Ectodermal cell (in vitro differentiated cells): Measurements from ENCODE around the gene SOCS2.

Experiments
- H3K27ac ChIP-seq: 2 replicates; pipeline ENCODE4 v1.7.0; 2013; ENCODE audit warnings: mild to moderate bottlenecking, low read depth, low read length; ENCODE audit not compliant: insufficient read depth, poor library complexity, severe bottlenecking
- H3K27me3 ChIP-seq: 2 replicates; pipeline ENCODE4 v1.7.0; 2013; ENCODE audit warnings: mild to moderate bottlenecking, low read length; ENCODE audit not compliant: insufficient read depth, control insufficient read depth, poor library complexity, severe bottlenecking
- H3K36me3 ChIP-seq: one replicate; pipeline ENCODE4 v1.7.0; 2013; ENCODE audit warnings: low read length; ENCODE audit not compliant: control insufficient read depth, insufficient read depth
- H3K4me1 ChIP-seq: one replicate; pipeline ENCODE4 v1.7.0; 2013; ENCODE audit warnings: low read length; ENCODE audit not compliant: control insufficient read depth, insufficient read depth
- H3K4me3 ChIP-seq: 2 replicates; pipeline ENCODE4 v1.7.0; 2013; ENCODE audit warnings: low read depth, low read length, control low read depth; ENCODE audit not compliant: insufficient read depth
- H3K9me3 ChIP-seq: 2 replicates; pipeline ENCODE4 v1.7.0; 2013; ENCODE audit warnings: mild to moderate bottlenecking, low read length, moderate library complexity; ENCODE audit not compliant: control insufficient read depth
- WGBS, 2 experiments: methylation state at CpG; one replicate each; pipeline ENCODE4 v1.1.7; 2013; ENCODE audit warnings: missing lambda C conversion rate in 2 of 2; 5-methylcytosine and 5-hydroxymethylcytosine counted together

Gene SOCS2

DNA sequence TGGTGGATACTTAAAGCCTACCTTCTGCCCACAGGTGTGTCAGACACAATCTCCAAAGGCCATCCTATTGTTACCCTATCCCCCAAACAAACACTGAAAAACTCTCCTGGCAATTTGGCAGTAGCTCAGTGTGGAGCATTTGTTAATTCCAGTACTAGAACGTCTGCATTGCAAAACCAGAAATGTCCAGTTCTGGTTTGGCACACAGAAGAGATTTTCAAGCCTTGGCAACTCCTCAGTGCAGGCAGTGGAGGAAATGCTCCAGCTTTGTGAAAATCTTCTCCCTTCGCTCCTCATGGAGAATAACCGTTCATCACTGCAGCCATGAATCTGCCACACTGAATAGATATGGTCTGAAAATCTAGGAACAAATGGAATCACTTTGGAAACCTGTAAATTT, 5.3 kb upstream of the SOCS2 start:
- Histone ChIP-seq H3K9me3 (no peaks in the 10 kb centered on the region), H3K4me1 (peaks cover 3% of the 10 kb centered on the region), H3K27me3 (peaks cover 24% of the 10 kb centered on the region), H3K4me3 (no peak overlapping the region), H3K27ac (no peak overlapping the region), H3K36me3 (no peaks in the 10 kb centered on the region)
- WGBS, 2 experiments = 90 to 93% methylated on average over 3 of the region's 3 CpGs

DNA sequence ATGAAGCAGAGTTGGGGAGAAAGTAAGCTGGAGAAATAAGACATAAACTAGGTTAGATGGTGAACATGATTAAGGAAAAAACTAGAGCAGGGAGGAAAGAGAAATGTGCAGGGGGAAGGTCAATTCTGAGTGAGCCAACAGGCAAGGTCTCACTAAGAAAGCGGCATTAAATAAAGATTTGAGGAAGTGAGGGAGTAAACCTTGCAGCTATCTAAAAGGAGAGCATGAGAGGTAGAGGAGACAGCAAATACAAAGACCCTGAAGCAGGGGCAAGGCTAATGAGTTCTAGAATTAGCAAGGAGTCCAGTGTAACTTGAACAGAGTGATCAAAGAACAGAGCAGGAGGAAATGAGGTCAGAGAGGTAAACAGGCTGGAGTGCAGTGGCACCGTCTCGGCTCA, 4.4 kb upstream of the SOCS2 start:
- Histone ChIP-seq H3K9me3 (no peaks in the 10 kb centered on the region), H3K36me3 (no peaks in the 10 kb centered on the region), H3K27me3 (peaks cover 33% of the 10 kb centered on the region), H3K4me3 (no peak overlapping the region), H3K27ac (no peak overlapping the region), H3K4me1 (peaks cover 12% of the 10 kb centered on the region)
- WGBS, 2 experiments = 90 to 94% methylated on average over 3 of the region's 3 CpGs

DNA sequence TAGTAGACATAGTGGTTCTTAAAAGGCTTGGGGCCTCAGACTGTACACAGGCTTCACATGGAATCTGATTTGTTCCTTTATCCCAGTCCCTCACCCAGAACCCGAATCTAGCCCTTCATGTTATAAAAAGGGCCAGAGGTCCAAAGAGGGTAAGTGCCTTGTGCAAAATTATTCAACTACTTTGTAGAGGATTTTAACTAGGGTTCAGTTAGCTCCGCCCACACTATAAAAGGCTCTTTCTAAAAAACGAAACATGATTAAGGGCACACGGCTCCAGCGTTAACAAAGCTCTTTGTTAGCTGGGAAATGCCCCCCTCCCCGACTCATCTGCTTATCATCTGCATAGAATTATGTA, 3.2 kb upstream of the SOCS2 start:
- Histone ChIP-seq H3K9me3 (no peaks in the 10 kb centered on the region), H3K36me3 (no peaks in the 10 kb centered on the region), H3K4me1 (peaks cover 20% of the 10 kb centered on the region), H3K4me3 (no peak overlapping the region), H3K27ac (no peak overlapping the region), H3K27me3 (peaks cover 45% of the 10 kb centered on the region)
- WGBS, 2 experiments = 20 to 24% methylated on average over 6 of the region's 6 CpGs

DNA sequence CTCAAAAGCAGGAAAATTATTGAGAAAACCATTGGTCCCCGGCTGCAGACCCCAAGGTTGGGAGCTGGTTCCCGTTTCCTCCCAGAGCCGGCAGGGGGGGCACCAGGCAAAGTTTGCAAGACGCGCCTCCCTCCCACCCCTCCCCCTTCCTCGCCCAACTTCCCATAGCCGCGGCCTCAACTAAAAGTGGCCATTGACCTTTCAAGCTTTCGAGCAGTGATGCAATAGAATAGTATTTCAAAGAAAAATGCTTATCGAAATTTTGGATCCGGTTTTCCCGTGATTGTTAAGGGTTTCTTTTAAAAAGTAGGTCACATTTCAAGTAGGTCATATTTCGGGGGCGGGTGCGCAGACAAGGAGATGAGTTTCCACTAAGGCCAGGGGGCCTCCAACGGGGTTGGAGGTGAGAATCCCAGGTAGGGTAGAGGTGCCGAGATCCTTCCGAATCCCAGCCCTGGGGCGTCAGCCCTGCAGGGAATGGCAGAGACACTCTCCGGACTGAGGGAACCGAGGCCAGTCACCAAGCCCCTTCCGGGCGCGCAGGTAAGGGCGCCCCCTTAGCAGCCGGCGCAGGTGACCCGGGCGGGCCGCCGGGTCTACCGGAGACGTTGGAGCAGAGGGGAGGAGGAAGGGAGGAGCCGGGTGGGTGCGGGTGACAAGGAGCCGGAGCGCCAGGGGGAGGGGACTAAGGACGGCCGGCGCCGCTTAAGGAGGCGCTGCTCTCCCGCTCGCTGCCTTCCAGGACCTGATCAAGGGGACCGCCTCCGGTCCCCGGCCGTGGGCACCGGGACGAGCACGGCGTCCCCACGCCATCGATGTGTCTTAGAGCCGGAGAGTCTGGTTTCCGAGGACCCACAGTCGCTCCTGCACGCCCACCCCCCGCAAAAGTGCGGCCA, 2.6 kb upstream of the SOCS2 start:
- H3K4me1 ChIP-seq = peaks cover 20% of the 10 kb centered on the region
- H3K36me3 ChIP-seq = no peaks in the 10 kb centered on the region
- WGBS, 2 experiments = 1% methylated on average over 59 to 60 of the region's 60 CpGs
- H3K9me3 ChIP-seq = no peaks in the 10 kb centered on the region
- H3K4me3 ChIP-seq = peak overlapping the region; percentile 69
- H3K27ac ChIP-seq = no peak overlapping the region
- peaks cover 51% of the 10 kb centered on the region for H3K27me3 ChIP-seq

DNA sequence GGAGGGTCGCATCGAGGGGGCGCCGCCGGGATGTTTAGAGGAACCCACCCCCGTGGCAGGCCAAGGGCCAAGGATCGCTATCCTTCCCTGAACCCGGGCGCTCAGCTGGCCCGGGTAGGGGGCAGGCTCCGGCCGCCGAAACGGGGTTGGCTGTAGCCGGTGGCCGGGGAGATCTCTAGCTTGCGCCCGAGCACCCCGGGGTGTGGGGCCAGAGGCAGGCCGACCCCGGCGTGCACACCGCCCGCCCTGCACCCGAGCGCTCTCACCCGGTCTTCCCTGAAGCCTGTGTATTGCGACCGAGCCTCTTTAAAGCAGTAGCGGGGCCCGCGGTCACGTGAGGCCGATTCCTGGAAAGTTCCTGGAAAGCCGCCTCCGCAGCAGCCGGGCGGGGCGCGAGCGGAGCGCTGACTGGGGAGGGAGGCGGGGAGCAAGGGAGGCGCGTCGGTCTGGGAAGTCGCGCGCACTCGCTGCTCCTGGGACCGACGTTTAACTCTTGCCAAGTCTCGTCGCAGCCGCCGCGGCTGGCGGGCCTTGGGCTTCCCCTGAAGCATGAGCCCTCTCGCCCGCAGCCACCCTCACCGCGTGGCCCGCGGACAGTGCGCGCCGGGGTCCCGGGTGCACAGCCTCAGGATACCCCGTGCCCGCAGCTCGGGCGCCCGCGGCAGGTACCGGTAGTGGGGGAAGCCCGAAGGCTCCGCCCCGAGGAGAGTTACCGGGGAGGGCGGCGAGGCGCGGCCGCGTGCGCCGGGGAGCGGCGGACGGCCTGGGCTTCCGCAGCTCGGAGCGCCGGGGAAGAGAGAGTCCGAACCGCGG, 1.7 kb upstream of the SOCS2 start:
- H3K4me1 ChIP-seq = peaks cover 20% of the 10 kb centered on the region
- no peaks in the 10 kb centered on the region for H3K36me3 ChIP-seq
- no peaks in the 10 kb centered on the region for H3K9me3 ChIP-seq
- WGBS, 2 experiments = 0% methylated on average over 97 of the region's 97 CpGs
- peaks cover 60% of the 10 kb centered on the region for H3K27me3 ChIP-seq
- peak overlapping the region; percentile 69 for H3K4me3 ChIP-seq
- peak overlapping the region; percentile 58 for H3K27ac ChIP-seq

DNA sequence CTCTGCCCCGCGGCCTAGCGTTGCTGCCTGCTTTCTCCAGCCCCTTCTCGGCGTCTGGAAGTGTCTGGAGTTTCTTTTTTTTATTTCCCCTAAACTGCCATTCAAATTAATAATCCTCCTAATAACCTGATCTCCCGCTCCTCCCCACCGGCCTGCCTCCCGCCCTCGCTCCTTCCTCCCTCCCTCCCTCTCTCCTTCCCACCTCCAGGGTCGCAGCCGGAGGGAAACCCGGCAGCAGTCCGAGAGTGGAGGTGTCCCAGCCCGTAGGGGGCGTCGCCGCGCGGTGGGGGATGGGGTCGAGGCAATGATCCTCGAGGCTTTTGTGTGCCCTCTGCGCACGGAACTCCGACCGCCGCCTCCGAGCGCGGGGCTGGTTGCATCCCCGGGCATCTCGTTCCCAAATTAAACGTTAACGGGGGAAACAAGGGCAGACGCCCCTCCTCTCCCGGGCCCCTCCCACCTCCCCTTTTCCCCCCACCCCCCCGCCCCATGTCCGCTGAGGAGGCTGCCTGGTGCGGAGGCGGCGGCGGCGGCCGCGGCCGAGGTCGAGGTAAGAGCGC, 1.0 kb upstream of the SOCS2 start:
- Histone ChIP-seq H3K27ac (peak overlapping the region; percentile 58), H3K27me3 (peaks cover 67% of the 10 kb centered on the region), H3K9me3 (no peaks in the 10 kb centered on the region), H3K36me3 (no peaks in the 10 kb centered on the region), H3K4me3 (peak overlapping the region; percentile 69), H3K4me1 (peaks cover 20% of the 10 kb centered on the region)
- 0% methylated on average over 45 to 46 of the region's 47 CpGs for WGBS, 2 experiments

DNA sequence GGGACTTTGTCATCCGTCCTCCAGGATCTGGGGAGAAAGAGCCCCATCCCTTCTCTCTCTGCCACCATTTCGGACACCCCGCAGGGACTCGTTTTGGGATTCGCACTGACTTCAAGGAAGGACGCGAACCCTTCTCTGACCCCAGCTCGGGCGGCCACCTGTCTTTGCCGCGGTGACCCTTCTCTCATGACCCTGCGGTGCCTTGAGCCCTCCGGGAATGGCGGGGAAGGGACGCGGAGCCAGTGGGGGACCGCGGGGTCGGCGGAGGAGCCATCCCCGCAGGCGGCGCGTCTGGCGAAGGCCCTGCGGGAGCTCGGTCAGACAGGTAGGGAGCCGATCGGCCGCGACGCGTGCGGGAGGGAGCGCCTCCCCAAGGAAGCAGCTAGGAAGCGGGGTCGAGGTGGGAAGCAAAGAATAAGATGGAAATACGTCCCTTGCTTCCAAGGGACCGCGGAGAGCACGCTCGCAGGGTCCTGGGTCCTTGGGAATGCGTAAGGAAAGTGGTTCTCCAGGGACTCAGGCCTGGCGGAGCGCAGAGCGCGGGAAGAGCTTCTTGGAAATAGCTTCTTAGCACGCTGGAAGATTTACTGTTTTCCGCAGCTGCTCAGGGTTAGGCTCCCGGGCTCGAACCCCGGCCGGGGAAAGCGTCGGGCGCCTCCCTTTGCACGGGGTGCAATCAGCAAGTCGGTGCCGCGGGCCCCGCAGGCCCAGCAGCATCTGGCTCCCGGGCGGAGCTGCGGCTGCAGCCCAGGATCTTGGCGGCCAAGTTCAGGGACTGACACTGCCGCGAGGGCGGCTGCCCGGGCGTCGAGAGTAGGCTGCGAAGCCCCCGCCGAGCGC, 457 bp downstream of the SOCS2 start:
- Histone ChIP-seq H3K9me3 (no peaks in the 10 kb centered on the region), H3K4me3 (peak overlapping the region; percentile 69), H3K27me3 (peaks cover 70% of the 10 kb centered on the region), H3K36me3 (no peaks in the 10 kb centered on the region), H3K27ac (no peak overlapping the region), H3K4me1 (peaks cover 20% of the 10 kb centered on the region)
- 1% methylated on average over 75 of the region's 75 CpGs for WGBS, 2 experiments

DNA sequence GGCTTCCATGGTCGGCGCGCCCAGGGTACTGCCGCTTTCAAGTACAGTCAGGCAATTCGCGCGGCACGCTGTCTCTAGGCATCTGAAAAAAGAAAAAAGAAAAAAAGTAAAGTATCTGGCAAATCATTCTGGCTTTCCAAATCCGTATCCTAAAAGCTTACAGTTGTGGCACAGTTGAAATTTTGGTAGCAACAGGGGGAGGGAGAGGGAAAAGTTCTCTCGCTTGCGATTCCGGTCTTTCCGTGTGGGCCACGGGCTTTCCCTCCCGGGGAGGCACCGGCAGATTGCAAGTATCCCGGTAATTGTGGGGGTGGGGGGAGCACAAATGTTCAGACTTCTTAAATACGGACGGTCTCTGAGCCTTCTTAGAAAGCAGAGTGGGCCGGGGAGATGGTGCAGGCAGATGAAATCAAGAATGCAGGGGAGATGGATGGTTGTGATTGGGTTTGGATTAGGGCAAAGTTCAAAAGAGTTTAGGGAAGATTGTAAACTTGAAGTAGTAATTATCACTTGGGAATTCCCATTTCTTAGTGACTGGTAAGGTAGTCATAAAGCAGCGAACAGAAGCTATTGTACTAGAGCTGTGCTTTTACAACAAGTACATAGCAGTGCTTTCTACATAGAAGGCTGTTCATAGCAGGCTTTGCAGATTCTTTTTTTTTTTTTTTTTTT, 1.2 kb downstream of the SOCS2 start:
- H3K4me3 ChIP-seq = peak overlapping the region; percentile 9

DNA sequence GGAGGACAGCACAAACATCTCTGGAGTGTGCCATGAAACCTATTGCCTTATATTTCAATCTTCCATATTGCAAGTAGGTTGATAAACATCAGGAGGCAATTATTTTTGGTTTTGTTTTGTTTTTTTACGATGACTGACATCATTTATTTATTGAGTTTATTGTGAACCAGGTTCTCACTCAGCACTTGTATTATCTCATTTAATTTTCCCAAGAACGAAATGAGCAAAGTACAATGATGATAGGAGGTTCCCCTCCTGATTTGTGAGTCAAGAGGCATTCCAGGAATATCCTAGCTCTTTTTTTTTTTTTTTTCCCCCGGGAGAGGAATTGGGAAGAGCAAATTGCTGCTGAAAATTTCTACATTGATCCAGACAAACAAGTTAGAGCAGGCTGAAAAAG, 4.7 kb downstream of the SOCS2 start:
- no peaks in the 10 kb centered on the region for H3K36me3 ChIP-seq
- peaks cover 16% of the 10 kb centered on the region for H3K4me1 ChIP-seq
- H3K9me3 ChIP-seq = no peaks in the 10 kb centered on the region
- no peak overlapping the region for H3K4me3 ChIP-seq
- H3K27me3 ChIP-seq = peaks cover 45% of the 10 kb centered on the region
- no peak overlapping the region for H3K27ac ChIP-seq
- WGBS, 2 experiments = 56 to 60% methylated on average over 1 to 2 of the region's 3 CpGs

More for the DNA sequence above, 1.2 kb downstream of the SOCS2 start:
- peaks cover 20% of the 10 kb centered on the region for H3K4me1 ChIP-seq
- H3K36me3 ChIP-seq = no peaks in the 10 kb centered on the region
- H3K27ac ChIP-seq = no peak overlapping the region
- H3K9me3 ChIP-seq = no peaks in the 10 kb centered on the region
- H3K27me3 ChIP-seq = peaks cover 70% of the 10 kb centered on the region
- 2% methylated on average over 21 of the region's 21 CpGs for WGBS, 2 experiments
